DND-41 (cell line): ENCODE measurements around the gene INPP5E.

ENCODE experiments used
- EZH2 ChIP-seq: IDR thresholded peaks from 3 replicates; pipeline ENCODE4 v1.6.1; 2012; ENCODE audit warnings: borderline replicate concordance, low read depth, mild to moderate bottlenecking, moderate library complexity, low read length, inconsistent platforms; ENCODE audit not compliant: severe bottlenecking
- TF ChIP-seq, protein P1 (sequence below): IDR thresholded peaks from 2 replicates; pipeline ENCODE4 v1.5.1; 2012; ENCODE audit warnings: borderline replicate concordance, low read length, moderate library complexity, mild to moderate bottlenecking; ENCODE audit not compliant: poor library complexity, severe bottlenecking; ENCODE audit errors: extremely low read depth

DNA sequence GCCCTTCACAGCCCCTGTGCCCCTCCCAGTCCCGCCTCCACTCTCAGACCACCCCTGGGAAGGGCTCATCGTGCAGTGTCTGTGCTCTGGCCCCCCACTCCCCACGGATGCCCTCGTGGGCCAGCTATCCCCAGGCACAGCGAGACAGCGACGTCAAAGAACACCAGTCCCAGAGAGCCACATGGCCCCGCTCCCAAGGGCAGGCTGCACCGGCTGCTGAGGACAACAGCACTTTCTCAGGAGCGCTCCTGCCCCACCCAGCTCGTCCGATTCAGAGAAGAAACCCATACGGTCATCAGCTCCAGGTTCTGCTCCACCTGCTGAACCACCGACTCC is 34.9 kb downstream of the INPP5E start:
- TF ChIP-seq, protein P1, sequence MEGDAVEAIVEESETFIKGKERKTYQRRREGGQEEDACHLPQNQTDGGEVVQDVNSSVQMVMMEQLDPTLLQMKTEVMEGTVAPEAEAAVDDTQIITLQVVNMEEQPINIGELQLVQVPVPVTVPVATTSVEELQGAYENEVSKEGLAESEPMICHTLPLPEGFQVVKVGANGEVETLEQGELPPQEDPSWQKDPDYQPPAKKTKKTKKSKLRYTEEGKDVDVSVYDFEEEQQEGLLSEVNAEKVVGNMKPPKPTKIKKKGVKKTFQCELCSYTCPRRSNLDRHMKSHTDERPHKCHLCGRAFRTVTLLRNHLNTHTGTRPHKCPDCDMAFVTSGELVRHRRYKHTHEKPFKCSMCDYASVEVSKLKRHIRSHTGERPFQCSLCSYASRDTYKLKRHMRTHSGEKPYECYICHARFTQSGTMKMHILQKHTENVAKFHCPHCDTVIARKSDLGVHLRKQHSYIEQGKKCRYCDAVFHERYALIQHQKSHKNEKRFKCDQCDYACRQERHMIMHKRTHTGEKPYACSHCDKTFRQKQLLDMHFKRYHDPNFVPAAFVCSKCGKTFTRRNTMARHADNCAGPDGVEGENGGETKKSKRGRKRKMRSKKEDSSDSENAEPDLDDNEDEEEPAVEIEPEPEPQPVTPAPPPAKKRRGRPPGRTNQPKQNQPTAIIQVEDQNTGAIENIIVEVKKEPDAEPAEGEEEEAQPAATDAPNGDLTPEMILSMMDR: no peak
- TF ChIP-seq EZH2: no peak
